Muscle of leg (tissue), 11 donors: ENCODE measurements around the gene FARP1. TPM values are rescaled to one million over a fixed set of nuclear protein-coding genes. Genes with fewer than 3 reads are reported as not detected.
A peak's percentile ranks its signal among the peaks of the same experiment; 100 is the strongest.

ENCODE experiments used
- DNase-seq: peaks from one replicate; pipeline ENCODE4 v3.0.0; 2013
- H3K27ac ChIP-seq: one replicate; pipeline ENCODE4 v1.5.1; 2013; ENCODE audit warnings: mild to moderate bottlenecking, low read length, control low read depth
- H3K27me3 ChIP-seq: one replicate; pipeline ENCODE4 v1.6.1; 2013; ENCODE audit warnings: low read length; ENCODE audit not compliant: control insufficient read depth, insufficient read depth
- H3K36me3 ChIP-seq: one replicate; pipeline ENCODE4 v1.6.1; 2013; ENCODE audit warnings: low read length; ENCODE audit not compliant: control insufficient read depth, insufficient read depth
- H3K4me1 ChIP-seq: one replicate; pipeline ENCODE4 v1.6.1; 2013; ENCODE audit warnings: low read length; ENCODE audit not compliant: control insufficient read depth, insufficient read depth
- H3K4me3 ChIP-seq: one replicate; pipeline ENCODE4 v1.5.1; 2013; ENCODE audit warnings: low read length, control low read depth
- H3K9me3 ChIP-seq: replicated peaks from 2 replicates; pipeline ENCODE4 v1.6.1; 2013; ENCODE audit warnings: low read depth, low read length; ENCODE audit not compliant: control insufficient read depth
- WGBS: methylation state at CpG from one replicate; pipeline ENCODE4 v1.1.5; 2013; ENCODE audit warnings: missing lambda C conversion rate; ENCODE audit not compliant: insufficient coverage; 5-methylcytosine and 5-hydroxymethylcytosine counted together
- polyA plus RNA-seq, 8 donors: library from polyadenylated mRNA; unstranded; fragments of 120-200 nt; gene quantifications; one replicate each; pipeline versions ENCODE4 v1.2.1 to v1.2.3, GENCODE V29; 2013; ENCODE audit warnings: inconsistent platforms in 1 of 8, low replicate concordance in 1 of 8; ENCODE audit not compliant: insufficient read length in 8 of 8, insufficient read depth in 1 of 8
- total RNA-seq: library from RNA; stranded (reverse); fragments of 120-200 nt; gene quantifications from one replicate; pipeline ENCODE4 v1.2.4, GENCODE V29; 2013

FARP1 gene
- total and polyA plus RNA-seq, 9 donors = 37.8 to 90.7 (median 74.3) TPM

GRCh38 chr13:98103942-98104880, 38.7 kb upstream of the FARP1 start:
- H3K9me3 ChIP-seq = no peaks in the 10 kb centered on the region
- no peaks in the 10 kb centered on the region for H3K27me3 ChIP-seq
- H3K4me1 ChIP-seq = peaks cover 3% of the 10 kb centered on the region
- no peak for DNase-seq
- H3K4me3 ChIP-seq = no peak overlapping the region
- 74% methylated on average over 10 of the region's 10 CpGs for WGBS
- H3K36me3 ChIP-seq = no peaks in the 10 kb centered on the region
- no peak overlapping the region for H3K27ac ChIP-seq

DNA sequence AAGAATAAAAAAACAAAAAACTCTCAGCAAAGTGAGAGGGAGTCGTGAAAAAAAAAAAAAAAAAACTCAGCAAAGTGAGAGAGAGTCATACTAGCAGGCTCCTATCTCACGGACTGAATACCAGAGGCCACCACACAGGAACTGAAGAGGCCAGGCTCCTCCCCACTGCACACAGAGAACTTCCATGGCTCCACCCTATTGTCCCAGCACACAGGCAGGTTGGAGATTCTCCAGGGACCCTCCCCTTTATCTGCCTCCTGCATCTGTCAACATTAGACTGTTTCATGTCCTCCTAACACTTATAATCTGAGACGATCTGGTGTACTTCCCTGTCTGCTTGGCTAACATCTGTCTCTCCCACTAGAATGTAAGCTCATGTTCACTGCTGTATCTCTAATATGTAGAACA, 37.0 kb upstream of the FARP1 start:
- DNase-seq = peak; percentile 13
- WGBS = 60% methylated on average over 1 of the region's 3 CpGs

GRCh38 chr13:98108341-98108740, 34.6 kb upstream of the FARP1 start:
- H3K27ac ChIP-seq = no peak overlapping the region
- H3K4me3 ChIP-seq = no peak overlapping the region
- H3K9me3 ChIP-seq = no peaks in the 10 kb centered on the region
- peaks cover 3% of the 10 kb centered on the region for H3K4me1 ChIP-seq
- no CpG with 5 or more reads among the region's 3 CpGs for WGBS
- no peak for DNase-seq
- no peaks in the 10 kb centered on the region for H3K27me3 ChIP-seq
- H3K36me3 ChIP-seq = no peaks in the 10 kb centered on the region

More for the DNA sequence above, 37.0 kb upstream of the FARP1 start:
- Histone ChIP-seq H3K9me3 (no peaks in the 10 kb centered on the region), H3K27me3 (no peaks in the 10 kb centered on the region), H3K36me3 (no peaks in the 10 kb centered on the region), H3K27ac (no peak overlapping the region), H3K4me1 (peaks cover 3% of the 10 kb centered on the region), H3K4me3 (no peak overlapping the region)

DNA sequence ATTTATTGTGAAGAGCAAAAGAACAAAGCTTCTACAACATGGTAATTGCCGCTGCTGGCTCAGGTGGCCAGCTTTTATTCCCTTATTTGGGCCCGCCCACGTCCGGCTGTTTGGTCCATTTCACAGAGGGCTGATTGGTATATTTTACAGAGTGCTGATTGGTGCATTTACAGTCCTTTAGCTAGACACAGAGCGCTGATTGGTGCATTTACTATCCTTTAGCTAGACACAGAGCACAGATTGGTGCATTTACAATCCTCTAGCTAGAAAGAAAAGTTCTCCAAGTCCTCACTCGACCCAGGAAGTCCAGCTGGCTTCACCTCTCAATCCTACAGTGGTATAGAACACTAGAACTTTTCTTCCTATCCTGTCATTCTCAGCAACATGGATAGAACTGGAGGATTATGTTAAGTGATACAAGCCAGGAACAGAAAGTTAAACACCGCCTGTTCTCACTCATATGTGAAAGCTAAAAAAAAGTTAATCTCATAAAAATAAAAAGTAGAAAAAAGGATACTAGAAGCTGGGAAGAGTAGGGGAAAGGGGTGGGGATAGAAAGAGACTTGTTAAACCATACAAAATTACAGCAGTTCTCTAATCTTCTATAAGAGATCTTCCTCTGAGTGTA, 33.6 kb upstream of the FARP1 start:
- WGBS = 71% methylated on average over 1 of the region's 7 CpGs
- H3K27ac ChIP-seq = no peak overlapping the region

GRCh38 chr13:98110749-98111148, 32.1 kb upstream of the FARP1 start:
- Histone ChIP-seq H3K27ac (no peak overlapping the region), H3K9me3 (no peaks in the 10 kb centered on the region), H3K36me3 (no peaks in the 10 kb centered on the region), H3K4me3 (no peak overlapping the region), H3K4me1 (peaks cover 3% of the 10 kb centered on the region), H3K27me3 (no peaks in the 10 kb centered on the region)
- peak; percentile 19 for DNase-seq
- no CpG with 5 or more reads among the region's 5 CpGs for WGBS

More for the DNA sequence above, 33.6 kb upstream of the FARP1 start:
- Histone ChIP-seq H3K36me3 (no peaks in the 10 kb centered on the region), H3K9me3 (no peaks in the 10 kb centered on the region), H3K4me1 (peaks cover 3% of the 10 kb centered on the region), H3K27me3 (no peaks in the 10 kb centered on the region), H3K4me3 (no peak overlapping the region)
- no peak for DNase-seq

DNA sequence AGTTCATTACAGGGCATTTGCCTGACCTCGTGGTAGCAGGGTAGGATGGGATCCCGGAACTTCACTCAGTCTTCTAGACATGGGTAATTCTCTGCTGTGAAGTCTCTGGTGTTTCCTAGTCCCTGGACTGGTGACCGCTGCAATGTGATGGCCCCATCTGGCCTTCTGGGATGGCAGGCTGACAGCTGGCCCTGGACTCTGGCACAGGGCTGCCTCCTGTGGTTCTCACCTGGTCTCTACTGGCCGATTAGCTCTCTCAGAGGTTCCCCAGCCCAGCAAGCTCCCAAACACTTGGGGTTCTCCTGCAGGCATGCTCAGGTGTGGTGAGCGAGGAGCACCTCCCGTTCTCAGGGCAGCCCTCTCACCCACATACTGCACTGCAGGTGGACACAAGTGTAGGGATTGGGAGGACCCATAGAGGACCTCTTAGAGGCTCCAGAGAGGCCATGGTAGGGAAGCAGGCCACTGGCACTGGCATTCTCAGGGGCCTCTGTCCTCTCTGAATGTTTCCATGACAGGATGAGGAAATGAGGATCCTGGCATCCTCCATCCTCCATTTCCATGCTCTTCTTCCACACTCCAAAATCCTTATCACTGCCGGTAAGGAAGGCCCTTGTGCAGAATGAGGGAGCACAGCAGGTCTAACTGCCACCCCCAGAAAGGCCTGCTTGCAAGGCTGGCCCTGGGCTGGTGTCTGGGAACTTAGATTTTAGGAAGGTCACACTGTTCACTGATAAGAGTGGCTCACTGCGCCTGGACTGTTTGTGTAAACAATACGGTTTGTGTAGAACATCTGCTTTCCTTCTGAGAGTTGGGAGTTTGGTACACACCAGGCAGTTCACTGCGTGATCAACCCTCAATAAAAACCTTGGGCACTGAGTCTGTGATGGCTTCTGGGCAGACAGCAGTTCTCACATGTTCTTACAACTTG, 31.5 kb upstream of the FARP1 start:
- Histone ChIP-seq H3K9me3 (no peaks in the 10 kb centered on the region), H3K4me3 (no peak overlapping the region), H3K36me3 (no peaks in the 10 kb centered on the region), H3K4me1 (peaks cover 3% of the 10 kb centered on the region), H3K27me3 (no peaks in the 10 kb centered on the region), H3K27ac (no peak overlapping the region)
- no peak for DNase-seq
- 89% methylated on average over 6 of the region's 10 CpGs for WGBS

- 93% methylated on average over 3 of the region's 3 CpGs for WGBS
- no peaks in the 10 kb centered on the region for H3K36me3 ChIP-seq
- peaks cover 3% of the 10 kb centered on the region for H3K4me1 ChIP-seq
- no peak overlapping the region for H3K4me3 ChIP-seq
- DNase-seq = no peak
- H3K27me3 ChIP-seq = no peaks in the 10 kb centered on the region
- H3K9me3 ChIP-seq = no peaks in the 10 kb centered on the region
- H3K27ac ChIP-seq = no peak overlapping the region
These were observed 30.4 kb upstream of the FARP1 start for GRCh38 chr13:98112456-98112855.

DNA sequence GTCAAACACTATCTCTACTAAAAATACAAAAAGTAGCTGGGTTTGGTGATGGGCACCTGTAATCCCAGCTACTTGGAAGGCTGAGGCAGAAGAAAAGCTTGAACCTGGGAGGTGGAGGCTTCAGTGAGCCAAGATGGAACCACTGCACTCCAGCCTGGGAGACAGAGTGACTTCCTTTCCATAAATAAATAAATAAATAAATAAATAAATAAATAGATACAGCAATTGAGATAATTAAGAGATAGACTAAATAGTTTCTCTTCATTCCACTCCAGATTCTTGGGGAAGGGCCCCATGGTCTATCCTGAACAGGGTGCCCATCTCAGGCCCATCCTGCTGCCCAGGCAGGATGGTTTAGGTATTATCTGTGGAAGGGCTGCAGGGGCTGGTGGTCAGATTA, 24.0 kb upstream of the FARP1 start:
- Histone ChIP-seq H3K27me3 (no peaks in the 10 kb centered on the region), H3K9me3 (peaks cover 5% of the 10 kb centered on the region), H3K36me3 (no peaks in the 10 kb centered on the region), H3K4me1 (no peaks in the 10 kb centered on the region), H3K27ac (no peak overlapping the region), H3K4me3 (no peak overlapping the region)
- DNase-seq = no peak

DNA sequence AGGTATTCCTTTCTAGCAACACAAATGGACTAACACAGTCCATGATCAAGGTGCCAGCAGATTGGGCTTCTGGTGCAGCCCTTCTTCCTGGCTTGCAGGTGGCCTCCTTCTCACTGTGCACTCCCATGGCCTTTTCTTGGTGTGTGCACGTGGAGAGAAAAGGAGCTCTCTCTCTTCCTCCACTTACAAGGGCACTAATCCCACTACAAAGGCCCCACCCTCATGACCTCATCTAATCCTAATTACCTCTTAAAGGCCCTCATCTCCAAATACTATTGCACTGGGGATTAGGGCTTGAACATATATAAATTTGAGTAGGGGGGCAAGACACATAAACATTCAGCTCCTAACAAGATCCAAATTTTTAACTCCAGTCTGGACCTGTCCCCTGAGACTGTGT, 19.7 kb upstream of the FARP1 start:
- Histone ChIP-seq H3K4me3 (no peak overlapping the region), H3K27ac (no peak overlapping the region), H3K9me3 (peaks cover 5% of the 10 kb centered on the region), H3K4me1 (no peaks in the 10 kb centered on the region), H3K27me3 (no peaks in the 10 kb centered on the region), H3K36me3 (no peaks in the 10 kb centered on the region)
- WGBS = no CpG with 5 or more reads among the region's 1 CpG
- DNase-seq = no peak
